NCI-H2081 (cell line): ENCODE measurements around the gene SSPN.

Experiments
- DNase-seq, 2 experiments: peaks; one replicate each; lab custom pipeline; 2025; lab: John Stamatoyannopoulos, UW

SSPN gene, protein sequence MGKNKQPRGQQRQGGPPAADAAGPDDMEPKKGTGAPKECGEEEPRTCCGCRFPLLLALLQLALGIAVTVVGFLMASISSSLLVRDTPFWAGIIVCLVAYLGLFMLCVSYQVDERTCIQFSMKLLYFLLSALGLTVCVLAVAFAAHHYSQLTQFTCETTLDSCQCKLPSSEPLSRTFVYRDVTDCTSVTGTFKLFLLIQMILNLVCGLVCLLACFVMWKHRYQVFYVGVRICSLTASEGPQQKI

DNA sequence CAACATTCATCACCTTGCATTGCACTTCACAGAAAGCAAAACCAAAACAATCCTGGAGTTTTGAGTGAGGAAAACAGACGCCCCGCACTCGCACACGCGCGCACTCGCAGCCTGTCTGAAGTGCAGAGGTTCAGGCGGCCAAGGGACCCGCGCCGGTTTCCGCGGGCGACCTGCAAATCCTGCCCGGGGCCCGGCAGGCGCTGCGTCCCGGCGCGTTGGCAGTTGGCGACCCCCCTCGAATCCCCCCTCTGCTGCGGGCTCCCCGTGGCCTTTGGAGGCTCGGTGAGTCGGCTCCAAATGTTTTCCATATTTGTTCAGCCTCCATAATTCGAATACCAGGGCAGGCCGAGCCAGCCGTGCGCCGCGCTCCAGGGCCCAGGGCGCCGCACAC is at the start of gene SSPN:
TSS of gene SSPN (plus strand) at position 324 of the 391 bp plus-strand sequence. CDS start 100 bp downstream, outside the sequence.
- DNase-seq: peak; percentile 8 to 21

DNA sequence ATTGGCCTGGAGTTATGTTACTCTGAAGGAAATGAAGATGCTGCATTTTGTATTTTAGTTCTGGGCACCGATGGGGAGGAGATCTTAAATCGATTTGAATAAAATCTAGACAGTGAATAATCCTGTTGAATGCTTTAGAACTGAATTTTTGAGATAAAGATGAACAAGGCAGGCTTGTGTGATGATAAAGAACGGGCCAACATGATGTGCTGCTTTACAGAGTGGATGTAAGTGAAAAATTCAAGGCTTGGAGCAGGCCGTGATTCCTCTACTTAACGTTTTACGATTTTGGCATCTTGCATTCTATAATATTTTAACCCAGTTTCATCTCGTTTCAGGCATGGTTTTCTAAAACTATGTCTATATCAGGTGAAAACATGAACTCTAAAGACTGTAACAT is 47.1 kb upstream of the SSPN start:
- no peak for DNase-seq

GRCh38 chr12:26149968-26150500 is 45.3 kb upstream of the SSPN start:
- DNase-seq: no peak

GRCh38 chr12:26150736-26151450 is 44.5 kb upstream of the SSPN start:
- DNase-seq: no peak

DNA sequence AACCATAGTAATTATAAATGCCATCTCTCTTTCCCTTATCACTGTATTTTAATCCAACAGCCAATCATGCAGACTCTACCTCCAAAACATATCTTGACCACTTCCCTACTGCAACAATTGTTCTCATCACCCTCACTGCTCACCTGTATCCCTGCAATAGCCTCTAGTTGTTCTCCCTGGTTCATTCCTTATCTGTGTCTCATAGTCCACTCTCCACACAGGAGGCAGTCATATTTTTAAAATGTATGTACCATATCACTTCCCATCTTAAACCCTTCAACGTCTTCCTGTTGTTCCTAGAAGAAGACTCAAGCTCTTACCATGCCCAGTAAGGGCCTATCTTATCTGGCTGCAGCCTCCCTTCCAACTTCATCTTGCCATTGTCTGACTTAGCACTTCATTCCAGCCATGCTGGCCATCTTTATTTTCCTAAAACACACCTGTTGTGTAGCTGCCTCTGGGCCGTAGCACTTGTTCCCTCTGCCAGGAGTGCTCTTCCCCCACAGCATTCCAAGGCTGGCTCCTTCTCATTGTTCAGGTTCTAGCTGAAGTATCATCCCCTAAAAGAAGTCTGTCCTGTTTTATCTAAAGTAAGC is 42.8 kb upstream of the SSPN start:
- DNase-seq: no peak

DNA sequence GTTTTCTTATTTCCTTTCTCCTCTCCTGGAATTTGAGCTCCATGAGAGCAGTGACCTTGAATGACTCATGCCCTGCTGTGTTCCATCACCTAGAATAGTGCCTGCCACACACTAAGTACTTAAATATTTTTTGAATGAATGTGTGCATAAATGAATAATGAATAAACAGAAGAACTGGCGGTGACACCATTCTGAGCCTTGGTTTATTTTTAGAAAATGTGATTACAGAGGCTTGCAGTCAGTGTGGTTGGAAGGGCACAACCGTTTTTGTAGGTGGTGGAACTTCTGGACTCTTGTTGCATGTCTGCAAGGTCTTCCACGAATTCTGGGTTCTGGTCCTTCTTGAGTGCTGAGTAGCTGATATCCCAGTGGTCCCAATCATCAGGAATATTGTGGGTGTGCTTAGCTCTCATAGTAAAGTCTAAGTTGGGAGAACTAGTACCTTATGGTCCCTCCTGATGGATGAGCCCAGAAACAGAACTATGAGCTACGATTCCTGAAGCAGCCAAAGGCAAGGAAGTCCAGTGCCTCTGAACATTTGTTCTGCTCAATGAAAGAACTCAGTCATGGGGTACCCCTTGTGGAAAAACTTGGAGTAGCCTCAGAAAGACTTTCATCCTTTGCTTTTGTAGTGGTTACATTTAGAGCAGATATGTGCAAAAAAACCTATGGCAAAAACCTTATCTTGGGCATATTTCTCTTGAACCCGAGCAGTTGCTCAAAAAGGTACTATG is 41.8 kb upstream of the SSPN start:
- DNase-seq: no peak

- no peak for DNase-seq
Measured at GRCh38 chr12:26156201-26156871, 39.0 kb upstream of the SSPN start.

DNA sequence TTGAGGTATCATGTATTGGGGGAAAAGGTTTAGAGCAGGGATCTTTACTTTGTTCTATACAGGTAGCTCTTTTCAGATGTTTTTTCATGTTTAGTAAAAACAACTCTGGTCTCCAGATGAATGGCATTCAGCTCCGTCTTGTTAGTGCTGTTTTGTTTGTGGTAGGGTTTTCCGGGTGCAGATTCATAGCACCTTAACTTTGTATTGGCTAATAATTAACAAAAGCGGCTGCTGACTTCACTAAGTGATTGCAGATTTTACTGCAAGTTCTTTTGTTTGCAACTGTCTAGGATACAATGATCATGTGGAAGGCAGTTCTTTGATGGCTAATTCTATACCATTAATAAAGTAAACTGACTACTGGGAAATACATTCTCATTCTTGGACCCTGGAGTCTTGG is 38.4 kb upstream of the SSPN start:
- no peak for DNase-seq

DNA sequence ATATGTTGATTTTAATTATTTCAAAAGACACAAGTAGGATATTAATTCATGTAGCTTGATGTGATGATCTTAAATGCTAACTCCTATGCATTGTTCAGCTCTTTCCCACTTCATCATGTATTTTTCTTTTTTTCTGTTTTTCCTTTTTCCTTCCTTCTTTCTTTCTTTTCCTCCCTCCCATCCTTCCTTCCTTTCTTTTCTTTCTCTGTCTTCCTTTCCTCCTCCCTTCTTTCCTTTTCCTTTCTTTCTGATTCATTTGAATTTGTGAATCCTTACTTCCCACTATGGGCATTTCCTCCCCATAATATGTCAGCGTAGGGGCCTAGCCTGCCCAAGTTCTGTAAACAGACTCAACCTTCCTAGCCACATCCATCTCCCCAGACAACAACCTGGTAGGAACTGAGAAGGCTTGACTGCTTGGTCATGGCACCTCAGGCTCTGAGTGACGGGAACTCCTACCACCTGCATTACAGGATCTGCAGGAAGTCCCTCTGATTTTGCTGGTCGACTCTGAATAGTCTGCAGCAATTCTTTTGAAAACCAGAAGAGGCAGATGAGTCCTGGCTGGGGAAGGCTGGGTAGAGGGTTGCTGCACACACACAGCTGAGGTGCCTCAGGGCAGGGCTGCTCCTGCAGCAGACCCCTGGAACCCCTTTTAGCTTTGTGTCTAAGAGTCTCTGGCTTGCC is 37.2 kb upstream of the SSPN start:
- DNase-seq: no peak

GRCh38 chr12:26162174-26162573 is 33.2 kb upstream of the SSPN start:
- no peak for DNase-seq

GRCh38 chr12:26162905-26163304 is 32.5 kb upstream of the SSPN start:
- no peak for DNase-seq

- no peak for DNase-seq
Measured at GRCh38 chr12:26164118-26164517, 31.3 kb upstream of the SSPN start.

DNA sequence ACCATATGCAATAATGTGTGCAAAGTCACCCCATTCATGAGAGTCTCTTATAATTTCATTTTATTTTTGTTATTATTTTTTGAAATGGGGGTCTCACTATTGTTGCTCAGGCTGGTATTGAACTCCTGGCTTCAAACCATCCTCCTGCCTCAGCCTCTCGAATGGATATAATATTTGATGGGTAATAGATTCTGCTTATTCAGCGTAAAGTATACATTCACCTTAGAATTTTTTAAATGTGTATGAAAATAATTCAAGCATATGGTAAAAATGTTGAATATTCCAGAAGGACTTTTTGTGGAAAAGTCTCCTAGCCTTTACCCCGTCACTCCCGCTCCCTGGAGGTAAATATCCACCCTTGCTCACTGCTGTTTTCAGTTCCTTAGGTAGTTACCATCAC is 23.4 kb upstream of the SSPN start:
- no peak for DNase-seq

DNA sequence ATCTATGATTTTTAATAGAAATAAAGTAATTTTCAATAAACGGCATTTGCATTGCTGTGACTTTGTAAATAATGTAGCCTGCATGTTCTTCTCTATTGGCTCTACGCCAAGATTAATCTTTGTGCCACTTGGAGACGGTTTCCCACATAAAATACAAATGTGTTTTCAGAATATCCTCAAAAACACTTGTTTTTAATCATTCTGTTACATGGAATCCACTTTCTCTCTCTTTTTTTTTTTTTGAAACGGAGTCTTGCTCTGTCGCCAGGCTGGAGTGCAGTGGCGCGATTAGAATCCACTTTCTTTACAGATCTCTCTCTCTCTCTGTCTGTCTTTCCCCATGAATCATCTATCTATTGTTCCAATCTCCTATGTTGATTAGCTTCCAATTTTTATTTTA is 22.8 kb upstream of the SSPN start:
- no peak for DNase-seq

GRCh38 chr12:26172946-26173552 is 22.3 kb upstream of the SSPN start:
- DNase-seq: no peak

GRCh38 chr12:26176725-26177124 is 18.6 kb upstream of the SSPN start:
- DNase-seq: no peak

GRCh38 chr12:26177283-26177682 is 18.1 kb upstream of the SSPN start:
- no peak for DNase-seq

DNA sequence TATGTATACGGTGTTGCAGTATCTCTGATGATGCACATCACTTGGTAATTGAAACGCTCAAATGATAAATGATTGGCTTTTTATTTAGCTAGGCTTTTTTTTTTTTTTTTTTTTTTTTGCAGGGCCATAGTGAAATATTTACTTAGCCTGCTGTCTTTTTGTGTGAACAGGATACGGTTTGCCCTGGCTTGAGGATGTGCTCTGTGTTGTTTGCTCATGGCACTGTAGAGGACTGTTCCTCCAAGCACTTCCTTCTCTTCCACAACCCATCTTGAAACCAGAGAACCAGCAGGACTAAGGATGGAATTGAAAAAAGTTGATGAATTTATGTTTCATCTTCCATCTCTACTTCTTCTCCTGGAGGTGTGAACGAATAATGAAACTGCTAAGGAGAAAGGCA is 15.5 kb upstream of the SSPN start:
- no peak for DNase-seq

GRCh38 chr12:26182377-26182776 is 13.0 kb upstream of the SSPN start:
- DNase-seq: no peak

GRCh38 chr12:26185532-26186320 is 9.6 kb upstream of the SSPN start:
- DNase-seq: no peak
